GM18867 (cell line): Measurements from ENCODE around the gene SEC23IP.
"Not testable (repeated sequence)": the region's sequence is repeated elsewhere in the genome, so short reads cannot be mapped to it uniquely, and the experiment has no call there.

ENCODE experiments used
- ATAC-seq: cut with Tn5 transposase; IDR thresholded peaks from one replicate; pipeline ENCODE4 v1.9.1; 2021; ENCODE audit warnings: mild to moderate bottlenecking, moderate library complexity; ENCODE audit not compliant: unreplicated experiment

SEC23IP gene

DNA sequence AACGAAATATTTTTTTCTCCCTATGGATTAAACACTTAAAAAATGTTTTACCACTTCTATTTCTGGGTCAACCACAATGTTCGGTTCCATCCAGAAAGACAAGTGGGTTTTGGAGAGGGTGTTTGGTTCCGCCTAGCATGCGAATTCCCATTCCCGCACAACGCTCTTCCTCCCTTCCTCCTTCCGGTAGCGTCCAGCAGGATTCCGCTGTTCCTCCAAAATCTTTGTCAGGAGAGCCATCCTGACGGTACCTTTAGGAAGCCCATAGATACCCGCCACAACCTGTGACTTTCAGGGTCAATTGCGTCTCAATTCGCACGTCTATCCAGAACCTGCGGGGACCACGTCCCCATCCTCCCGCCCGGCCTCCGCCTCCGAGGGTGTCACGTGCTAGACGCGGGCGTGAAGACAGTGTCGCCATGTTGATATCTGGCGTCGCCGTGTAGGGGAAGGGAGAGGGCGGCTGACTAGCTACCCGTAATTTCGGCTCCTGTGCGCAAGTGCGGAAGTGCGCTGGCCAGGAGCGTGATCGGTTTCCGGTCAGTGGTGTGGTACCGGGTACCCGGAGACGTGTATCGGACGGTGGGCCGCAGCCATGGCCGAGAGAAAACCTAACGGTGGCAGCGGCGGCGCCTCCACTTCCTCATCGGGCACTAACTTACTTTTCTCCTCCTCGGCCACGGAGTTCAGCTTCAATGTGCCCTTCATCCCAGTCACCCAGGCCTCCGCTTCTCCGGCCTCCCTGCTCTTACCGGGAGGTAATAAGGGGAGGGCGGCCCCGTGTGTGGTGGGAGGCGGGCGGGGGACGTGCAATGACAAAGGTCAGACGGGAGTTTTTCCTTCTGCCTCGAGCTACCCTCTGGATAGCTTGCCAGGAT is at the start of gene SEC23IP:
Gene SEC23IP (plus strand): TSS at position 543 of the 878 bp plus-strand sequence. CDS start 53 bp downstream, at position 596.
- ATAC-seq: peak; percentile 99

DNA sequence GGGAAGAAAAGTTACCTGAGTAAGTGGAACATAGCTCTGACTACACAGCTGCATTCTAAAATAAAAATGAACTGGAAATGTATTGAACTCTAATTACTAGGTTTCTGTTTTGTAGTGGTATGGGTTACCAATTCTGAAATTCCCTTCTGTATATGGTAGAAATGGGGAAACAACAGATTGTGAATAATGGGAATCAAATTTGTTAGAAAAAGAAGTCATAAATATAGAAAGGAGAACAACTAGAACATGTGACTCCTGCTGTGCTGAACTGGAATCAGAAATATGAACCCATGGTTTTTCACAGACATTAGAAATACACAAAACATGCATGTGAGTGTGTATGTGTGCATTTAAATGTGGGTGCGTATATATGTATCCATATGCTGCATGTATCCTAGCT is 46.9 kb upstream of the SEC23IP start:
- no peak for ATAC-seq

DNA sequence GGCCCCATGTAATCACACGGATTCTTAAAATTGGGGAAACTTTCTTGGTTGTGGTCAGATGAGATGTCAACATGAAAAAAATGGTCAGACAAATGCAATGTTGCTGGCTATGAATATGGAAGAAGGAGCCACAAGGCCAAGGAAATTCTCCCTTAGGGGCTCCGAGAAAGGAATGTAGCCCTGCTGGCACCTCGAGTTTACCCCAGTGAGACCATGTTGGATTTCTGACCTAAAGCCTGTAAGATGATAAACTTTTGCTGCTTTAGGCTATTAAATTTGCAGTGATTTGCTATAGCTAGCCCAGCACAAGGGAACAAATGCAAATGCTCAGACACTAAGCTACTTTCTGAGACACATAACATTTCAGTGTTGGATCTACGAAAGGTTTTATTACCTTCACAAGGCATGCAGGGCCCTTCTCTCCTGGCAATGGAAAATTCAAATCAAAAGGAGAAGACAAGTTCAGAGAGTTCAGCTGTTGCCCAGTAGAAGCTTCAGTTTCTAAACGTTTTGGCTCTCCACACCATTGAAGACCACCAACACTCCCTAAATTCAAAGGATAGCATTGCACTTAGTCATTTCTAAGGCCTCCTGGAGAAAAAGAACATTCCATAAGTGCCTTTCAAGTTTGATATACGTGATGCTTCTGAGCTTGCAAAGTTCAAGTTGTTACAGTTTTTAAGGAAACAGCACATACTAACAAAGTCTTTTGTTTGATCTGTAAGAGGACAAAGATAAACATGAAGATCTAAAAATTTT is 43.3 kb upstream of the SEC23IP start:
- ATAC-seq: no peak

DNA sequence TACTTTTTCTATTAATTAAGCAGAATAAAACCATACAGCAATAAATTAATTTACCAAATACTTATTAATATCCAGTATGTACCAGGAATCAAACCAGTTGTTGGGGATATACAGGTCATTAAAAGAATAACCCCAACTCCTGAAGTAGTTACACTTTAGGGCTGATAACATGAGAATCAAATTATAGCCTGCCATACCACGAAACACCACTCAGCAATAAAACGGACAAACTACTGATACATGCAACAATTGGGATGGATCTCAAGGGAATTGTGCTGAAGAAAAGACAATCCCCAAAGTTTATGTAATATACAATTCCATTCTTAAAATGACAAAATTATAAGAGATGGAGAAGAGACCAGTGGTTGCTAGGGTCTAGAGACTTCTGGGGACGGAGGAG is 42.6 kb upstream of the SEC23IP start:
- no peak for ATAC-seq

DNA sequence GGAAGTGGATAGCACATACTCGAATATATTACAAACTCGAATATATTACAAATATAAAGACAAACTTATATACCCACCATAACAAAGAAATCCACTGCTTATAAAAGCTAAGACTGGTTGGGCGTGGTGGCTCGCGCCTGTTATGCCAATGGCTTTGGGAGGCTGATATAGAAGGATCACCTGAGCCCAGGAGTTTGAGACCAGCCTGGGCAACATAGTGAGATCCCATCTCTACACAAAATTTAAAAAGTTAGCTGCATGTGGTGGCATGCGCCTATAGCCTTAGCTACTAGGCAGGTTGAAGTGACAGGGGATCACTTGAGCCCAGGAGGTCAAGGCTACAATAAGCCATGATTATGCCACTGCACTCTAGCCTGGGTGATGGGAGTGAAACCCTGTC is 40.3 kb upstream of the SEC23IP start:
- ATAC-seq: no peak

DNA sequence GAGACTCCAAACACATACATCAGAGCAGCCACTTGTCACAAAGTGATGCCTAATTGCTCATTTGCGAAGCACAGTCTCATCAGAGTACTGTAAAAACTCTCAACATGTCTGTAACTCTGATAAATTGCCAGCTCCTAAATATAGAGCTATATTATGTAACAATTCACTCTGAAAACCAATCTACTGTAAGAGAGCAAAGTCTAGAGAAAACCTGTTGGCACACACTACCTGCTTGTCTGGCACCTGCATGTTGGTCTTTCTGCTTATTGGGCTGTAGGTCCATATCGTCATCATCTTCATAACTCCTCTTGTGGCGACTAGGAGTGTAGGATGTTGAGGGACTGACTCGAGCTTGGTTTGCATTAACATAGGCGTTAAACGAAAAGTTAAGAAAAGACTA is 39.7 kb upstream of the SEC23IP start:
- no peak for ATAC-seq

DNA sequence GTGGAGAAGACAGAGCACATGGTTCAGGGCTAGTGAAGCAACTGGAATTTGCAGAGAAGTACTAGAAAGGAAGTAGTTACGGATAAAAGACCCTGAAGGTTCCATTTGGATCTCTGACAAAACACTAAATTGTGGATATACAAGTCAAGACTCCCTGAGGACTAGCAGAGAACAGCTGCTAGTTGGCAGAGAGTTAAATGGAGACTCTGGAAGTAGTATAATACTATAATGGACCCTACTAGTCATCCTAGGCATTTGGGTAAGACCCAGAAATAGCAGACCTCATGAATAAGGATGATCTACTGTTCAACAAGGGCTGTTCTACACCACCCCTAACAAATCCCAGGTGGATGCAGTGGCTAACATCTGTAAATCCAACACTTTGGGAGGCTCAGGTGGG is 39.0 kb upstream of the SEC23IP start:
- no peak for ATAC-seq

DNA sequence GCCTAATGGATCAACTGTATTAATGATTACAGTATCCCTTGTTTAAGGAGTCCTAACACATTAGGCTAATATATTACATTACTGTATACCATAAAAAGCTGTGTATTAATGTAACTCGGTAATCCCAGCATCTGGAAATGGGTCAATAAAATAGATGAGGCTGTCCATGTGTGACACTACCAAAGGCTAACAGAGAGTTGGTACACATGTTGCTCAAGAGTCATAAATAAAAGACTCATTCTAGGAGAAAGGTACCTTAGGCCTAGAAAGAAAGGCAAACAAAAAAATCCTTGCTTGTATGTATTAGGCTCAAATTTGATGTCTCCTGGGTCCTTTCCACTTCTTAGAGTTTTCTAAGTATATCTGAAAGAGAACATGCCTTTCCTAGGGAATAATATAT is 34.5 kb upstream of the SEC23IP start:
- no peak for ATAC-seq

DNA sequence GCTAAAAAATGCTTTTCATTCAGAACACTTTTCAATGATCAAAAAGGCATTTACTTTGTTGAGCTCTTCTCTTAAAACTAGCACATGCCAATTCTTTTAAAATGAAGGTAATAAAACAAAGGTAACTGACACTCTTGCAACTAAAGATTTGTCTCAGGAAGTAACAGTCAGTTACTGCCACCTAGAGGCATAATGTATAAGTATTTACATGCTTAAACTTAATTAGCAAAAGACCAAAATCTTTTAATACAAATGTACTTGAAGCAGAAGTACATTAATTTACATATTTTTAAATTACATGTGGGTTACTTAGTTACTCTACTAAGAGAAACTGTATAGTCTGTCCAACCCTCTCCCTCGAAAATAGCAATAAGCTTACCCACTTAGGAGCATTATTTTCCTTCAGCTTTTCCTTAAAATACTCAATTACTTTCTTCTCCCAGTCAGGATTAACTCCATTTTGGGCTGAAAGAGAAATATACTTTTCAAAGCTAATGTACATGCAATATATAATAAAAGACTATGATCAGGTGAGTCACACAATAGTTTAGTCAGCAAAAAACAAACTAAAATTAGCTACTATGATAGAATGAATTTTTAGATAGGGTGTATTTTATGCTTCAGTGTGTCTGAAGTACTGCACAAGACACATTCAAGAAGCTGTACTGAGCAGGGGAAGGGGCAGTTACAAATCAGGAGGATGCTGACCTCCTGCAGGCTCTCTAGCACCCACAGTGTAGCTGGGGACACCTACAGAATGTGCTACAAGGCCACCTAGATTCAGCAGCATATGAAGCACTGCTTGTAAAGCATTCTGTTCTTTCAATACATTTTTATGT is 32.9 kb upstream of the SEC23IP start:
- ATAC-seq: no peak

DNA sequence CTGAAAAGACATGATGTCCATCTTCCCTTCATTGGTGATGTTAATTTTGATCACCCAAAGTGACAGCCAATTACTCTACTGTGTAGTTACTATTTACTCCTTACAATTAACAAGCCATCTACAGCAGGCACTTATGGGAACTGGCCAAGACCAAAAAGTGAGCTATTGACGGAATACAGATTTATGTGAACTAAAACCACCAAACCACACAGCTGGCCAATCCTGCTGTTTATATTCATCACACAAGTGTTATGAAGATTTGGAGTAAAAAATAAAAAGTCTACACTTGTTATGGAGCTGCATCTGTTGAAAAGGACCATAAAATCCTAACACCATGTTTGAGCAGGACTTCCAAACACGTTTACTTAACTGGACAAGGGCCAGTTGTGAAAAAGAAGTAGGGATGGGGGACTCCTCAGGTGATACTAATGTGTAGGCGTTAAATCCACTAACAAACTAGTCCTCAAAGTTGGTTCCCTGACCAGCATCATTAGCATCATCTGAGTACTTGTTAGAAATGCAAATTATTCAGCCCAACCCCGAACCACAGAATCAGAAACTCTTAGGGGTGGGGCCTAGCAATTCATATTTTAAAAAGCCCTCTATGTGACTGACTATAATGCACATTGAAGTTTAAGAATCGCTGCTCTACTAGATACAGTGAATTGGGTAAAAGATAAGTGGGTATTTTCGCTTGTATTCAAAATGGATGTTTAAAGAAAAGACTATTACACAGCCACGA is 31.5 kb upstream of the SEC23IP start:
- ATAC-seq: peak; percentile 66

DNA sequence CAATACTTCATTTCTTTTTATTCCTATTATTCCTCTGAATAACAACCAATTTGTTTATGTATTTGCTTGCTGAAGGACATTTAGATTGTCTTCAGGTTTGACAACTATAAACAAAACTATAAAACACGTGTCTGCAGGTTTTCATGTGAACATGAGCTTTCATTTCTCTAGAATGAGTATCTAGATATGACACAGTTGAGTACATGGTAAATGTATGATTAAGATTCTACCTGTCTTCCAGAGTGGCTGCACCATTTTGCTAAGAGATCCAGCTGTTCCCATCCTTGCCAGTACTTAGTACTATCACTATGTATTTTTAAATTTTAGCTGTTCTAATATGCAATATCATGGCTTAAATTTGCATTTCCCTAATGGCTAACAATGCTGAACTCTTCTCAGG is 30.0 kb upstream of the SEC23IP start:
- ATAC-seq: no peak

DNA sequence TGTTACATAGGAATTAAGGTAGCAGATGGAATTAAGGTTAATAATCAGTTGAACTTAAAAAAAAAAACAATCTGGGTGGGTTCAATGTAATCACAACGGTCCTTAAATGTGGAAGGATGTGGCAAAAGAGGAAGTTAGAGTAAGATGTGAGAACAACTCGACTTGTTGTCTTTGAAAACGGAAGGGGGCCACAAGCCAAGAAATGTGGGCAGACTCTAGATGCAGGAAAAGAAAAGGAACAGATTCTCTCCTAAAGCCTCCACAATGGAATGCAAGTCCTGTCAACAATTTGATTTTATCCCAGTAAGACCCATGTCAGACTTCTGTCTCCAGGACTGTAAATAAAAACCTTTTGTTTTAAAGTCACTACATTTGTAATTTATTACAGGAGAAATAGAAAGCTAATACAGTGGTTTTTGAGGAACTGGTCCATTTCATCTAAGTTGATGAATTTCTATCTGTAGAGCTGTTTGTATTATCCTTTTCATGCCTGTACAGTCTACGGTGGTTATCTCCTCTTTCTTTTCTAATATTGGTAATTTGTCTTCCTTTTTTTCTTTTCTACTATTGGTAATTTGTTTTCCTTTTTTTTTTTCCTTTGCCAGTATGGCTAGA is 28.5 kb upstream of the SEC23IP start:
- no peak for ATAC-seq

DNA sequence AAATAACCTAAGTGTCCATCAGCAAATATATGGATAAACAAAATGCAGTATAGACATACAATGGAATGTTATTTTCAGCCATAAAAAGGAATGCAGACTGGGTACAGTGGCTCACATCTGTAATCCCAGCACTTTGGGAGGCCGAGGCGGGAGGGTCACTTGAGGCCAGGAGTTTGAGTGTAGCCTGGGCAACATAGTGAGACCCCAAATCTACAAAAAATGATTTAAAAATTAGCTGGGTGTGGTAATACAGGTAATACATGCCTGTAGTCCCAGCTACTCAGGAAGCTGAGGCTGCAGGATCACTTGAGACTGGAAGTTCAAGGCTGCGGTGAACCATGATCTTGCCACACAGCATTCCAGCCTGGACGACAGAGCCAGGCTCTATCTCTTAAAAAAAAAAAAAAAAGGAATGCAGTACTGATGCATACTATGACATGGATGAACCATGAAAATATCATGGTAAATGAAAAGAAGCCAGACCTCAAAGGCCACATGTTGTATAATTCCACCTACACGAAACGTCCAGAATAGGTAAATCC is 26.8 kb upstream of the SEC23IP start:
- ATAC-seq: no peak

DNA sequence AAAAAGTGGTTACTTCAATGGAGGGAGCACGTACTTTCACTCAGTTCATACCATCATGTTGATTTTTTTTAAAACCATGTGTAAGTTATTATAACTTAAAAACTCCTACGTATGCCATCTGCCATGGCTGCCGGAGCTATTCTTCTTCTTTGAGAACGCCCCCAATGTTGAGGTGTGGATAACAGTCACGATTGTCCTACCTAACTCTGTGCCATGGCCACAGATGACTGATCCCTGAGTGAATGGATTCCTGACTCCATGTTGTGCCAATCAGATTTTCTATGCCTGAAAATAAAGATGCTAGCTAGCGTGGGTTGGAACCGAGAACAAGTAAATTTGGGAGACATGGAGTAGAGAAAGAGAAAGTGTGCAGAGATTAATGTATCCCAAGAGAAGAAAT is 25.2 kb upstream of the SEC23IP start:
- ATAC-seq: no peak

DNA sequence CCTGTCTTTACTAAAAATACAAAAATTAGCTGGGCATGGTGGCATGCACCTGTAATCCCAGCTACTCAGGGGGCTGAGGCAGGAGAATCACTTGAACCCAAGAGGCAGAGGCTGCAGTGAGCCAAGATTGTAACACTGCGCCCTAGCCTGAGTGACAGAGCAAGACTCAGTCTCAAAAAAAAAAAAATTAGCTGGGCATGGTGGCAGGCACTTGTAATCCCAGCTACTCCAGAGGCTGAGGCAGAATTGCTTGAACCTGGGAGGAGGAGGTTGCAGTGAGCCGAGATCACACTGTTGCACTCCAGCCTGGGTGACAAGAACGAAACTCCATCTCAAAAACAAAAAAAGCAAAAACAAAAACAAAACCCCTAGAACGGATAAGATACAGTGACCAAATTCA is 23.1 kb upstream of the SEC23IP start:
- ATAC-seq: not testable (repeated sequence)

DNA sequence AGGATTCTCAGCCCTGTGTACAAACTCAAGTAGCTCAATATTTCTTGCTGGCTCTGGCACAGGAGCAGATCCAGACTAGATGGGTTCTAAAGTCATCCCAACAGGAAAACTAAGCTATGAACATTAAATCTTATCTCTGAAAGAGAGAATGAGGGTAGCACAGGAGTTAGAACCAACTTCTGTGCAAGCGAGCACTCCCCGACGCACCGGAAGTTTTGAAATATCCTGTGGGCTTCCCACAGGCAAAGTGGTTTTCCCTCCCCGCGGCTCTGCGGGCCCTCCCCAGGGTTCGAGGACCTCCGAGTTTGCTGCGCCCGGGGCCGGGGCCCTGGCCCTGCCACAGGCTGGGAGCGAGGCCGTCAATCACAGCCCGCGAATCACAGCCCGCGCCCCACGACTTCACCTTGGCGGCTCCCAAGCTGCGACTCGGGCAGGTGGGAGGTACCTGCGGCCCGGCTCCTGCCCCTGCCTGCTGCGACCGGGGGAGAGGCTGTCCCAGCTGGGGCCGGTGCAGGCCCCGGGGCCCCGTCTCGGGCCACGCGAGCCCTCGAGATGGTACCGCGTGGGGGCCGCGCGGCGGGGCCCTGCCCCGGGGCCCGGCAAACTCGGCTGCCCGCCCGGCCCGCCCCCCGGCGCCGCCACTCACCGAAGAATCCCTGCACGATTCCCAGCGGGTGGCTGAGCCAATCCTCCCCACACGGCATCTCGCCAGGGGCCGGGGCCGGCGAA is 20.5 kb upstream of the SEC23IP start:
- peak; percentile 37 for ATAC-seq

DNA sequence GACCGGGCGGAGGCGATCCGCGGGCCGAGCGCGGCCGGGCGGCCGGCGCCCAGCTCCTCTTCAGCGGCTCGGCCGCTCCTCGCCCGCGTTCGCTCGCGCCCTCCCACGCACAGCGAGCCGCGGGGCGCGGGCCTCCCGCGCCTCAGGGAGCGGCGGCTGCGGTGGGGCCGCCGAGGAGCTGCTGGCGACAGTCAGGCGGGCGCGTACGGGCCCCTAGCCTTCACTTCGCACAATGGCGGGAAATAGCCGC is 20.0 kb upstream of the SEC23IP start, which contains the start of gene MCMBP:
Gene MCMBP (minus strand): TSS at position 234 of the 250 bp plus-strand sequence. CDS start 259 bp downstream, outside the sequence.
- ATAC-seq: no peak

DNA sequence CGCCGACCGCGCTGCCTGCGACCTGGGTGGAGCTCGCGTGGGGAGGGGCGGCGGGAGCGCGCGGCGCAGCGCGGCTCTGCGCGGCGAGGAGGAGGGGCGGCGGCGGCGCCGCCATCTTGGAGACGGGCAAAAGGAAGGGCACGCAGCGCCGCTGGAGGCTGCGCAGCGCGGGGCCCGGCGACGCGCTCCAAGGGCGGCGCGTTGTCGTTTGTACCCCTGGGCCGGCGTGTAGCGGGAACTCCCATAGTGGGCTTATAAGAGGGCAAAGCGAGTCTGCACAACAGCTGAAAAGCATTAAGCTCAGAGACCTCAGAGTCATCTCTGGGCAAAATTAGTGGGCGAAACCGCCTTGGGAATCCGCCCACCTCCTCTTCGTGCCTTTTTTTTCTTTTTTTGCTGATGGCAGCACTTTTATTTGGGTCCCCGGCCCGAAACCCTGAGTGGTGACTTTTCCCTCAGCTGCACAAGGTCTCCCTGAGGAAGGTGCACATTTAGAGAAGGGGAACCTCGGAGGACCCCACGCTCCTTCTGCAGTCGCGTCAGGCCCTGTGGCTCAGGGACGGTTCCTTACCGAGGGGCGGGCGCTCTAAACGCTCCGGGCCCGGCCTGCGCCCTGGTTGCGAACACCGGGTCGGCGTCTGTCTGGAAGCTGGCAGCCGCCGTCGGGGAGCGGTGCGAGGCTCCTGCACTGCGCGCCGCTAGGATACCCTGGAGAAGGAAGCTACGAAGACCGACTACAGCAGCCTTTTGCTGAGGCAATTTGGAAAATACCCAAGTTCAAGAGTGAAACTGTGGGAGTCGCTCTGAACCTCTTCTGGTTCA is 19.5 kb upstream of the SEC23IP start:
- ATAC-seq: peak; percentile 90
